GM18858 (cell line): ENCODE results near the gene ST6GALNAC6.
"Not testable (repeated sequence)": the region's sequence is repeated elsewhere in the genome, so short reads cannot be mapped to it uniquely, and the experiment has no call there.

Experiments
- ATAC-seq: cut with Tn5 transposase; IDR thresholded peaks from one replicate; pipeline ENCODE4 v1.9.1; 2021; ENCODE audit not compliant: unreplicated experiment

Gene ST6GALNAC6

DNA sequence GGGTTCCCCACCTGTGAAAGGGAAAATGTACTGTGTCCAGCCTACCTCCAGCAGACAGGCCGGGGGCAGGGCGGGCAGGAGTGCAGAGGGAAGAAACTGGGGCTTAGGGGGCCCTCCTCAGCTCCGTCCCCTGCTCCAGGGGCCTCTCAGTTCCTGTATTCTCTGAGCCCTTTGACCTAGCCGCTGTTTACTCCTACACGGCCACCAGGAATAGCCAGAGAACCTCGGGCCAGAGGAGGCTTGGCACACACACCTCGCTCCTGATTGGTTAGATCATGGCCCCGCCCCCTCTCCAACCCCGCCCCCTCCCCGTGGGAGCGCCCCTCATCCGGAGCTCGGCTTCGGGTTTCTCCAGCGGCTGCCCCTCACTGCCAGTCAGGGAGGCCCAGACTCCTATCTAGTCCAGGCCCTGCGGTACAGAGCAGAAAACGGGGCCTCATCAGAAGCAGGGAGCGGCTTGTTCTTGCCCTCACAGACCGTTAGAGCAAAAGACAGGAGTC, 2.2 kb downstream of the ST6GALNAC6 start:
- no peak for ATAC-seq

DNA sequence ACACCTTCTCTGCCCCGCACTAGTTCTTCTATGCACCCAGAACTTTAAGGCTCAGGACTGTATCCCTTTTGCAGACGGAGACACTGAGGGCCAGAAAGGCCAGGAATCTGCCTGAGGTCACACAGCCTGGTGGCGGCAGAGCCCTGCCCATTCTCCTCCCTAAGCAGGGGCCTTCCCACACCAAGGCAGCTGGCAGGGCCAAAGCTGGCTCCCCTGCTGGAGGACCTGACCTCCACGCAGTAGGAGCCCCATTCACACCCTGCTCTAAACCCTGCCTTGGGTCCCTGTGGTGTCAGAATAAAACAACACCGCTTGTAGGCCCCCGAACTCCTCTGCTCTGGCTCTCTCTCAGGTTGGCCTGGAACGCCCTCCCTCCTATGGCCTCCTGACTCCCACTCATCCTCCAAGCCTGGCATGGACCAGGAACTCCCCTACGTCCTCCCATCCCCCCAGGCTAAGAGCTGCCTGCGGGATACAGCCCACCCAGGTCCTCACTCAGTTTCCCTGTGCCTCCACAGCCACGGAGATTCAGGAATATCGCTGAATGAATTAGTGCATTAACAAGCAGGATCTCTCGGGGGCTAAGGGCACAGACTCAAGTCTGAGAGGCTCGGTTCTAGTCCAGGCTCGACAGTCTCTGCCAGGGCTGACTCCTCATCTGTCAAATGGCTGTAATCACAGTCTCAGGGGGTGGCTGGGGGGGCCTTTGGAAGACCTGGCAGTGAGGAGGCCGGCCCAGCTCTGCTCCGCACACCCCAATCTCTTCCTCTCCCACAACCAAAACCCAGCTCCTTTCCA, 2.8 kb downstream of the ST6GALNAC6 start:
- ATAC-seq = no peak

DNA sequence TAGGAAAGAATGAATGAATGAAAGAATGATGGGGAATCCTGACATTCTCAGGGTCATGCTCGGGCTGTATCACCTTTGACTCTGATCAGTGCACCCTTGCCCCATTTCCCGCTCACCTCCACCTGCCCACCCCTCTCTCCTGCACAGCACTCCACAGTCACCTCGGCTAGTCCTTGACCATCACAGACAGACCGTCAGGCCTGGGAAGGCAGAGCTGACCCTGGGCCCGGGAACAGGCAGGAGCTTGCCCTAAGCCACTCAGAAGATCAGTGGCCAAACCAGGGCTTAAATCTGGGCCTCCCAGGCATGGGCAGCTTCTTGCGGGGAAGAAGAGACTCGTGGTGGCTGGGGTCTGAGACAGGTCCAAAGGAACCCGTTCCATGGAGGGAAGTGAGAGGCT, 3.6 kb downstream of the ST6GALNAC6 start:
- no peak for ATAC-seq

DNA sequence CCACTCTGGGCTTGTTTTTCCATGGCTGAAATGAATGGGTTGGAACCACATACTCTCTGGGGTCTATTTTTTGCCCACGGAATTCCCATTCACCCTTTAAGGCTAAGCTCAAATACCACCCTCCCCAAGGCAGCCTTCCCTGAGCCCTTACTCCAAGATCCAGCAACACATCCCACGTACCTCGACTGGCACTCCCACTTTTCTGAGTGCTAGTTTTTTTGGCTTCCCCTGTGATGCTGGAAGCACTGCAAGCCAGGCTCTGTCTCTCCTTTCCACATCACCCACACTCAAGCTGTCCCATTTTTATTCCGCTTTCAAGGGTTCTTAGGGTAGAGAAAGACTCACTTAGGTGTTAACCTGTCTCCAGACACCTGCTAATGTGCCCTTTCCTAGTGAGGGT, 6.0 kb downstream of the ST6GALNAC6 start:
- no peak for ATAC-seq

DNA sequence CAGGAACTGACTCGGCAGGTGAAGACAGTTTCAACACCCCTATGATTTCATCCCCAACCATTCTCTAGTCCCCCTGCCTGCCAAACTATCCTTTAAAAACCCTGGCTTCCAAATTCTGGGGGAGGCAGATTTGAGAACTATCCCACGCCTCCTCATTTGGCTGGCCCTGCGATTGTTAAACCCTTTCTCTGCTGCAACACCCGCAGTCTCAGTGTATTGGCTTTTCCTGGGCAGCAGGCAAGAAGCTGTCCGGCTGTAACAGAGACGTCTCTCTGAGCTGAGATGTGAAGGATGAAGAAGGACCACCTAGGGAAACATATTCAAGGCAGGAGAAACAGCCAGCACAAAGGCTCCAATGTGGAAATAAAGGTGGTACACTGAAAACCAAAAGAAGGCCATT, 6.6 kb downstream of the ST6GALNAC6 start:
- ATAC-seq = no peak

DNA sequence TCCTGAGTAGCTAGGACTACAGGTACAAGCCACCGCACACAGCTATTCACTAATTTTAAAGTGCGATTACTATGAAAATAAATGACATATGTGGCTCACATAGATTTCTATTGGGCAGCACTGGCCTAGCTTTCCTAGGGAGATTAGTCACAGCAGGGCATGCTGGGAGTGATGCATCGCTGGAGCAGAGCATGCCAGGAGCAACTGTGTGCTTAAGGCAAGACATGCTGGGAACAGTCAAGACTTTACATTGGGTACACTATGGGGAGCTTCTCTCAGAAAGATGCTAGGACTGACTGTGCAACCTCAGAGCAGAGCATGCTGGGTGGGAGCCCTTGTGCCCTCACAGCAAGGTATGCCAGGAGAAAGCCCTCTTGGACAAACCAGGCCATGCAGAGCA, 9.3 kb downstream of the ST6GALNAC6 start:
- no peak for ATAC-seq

DNA sequence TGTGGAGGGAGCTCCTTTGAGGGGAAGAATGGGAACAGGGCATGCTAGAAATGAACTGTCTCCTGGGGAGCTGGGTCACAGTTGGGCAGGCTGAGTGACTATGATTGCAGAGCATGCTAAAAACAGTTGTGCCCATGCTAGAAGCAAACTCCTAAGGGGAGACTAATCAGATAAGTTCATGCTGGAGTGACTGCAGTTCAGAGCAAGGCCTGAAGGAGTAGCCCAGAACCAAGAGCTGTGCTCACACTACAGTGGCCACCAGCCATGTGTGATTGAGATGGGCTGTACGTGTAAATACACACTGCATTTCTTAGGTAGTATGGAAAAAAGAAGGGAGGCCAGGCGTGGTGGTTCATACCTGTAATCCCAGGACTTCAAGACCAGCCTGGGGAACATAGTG, 11.6 kb downstream of the ST6GALNAC6 start:
- no peak for ATAC-seq

DNA sequence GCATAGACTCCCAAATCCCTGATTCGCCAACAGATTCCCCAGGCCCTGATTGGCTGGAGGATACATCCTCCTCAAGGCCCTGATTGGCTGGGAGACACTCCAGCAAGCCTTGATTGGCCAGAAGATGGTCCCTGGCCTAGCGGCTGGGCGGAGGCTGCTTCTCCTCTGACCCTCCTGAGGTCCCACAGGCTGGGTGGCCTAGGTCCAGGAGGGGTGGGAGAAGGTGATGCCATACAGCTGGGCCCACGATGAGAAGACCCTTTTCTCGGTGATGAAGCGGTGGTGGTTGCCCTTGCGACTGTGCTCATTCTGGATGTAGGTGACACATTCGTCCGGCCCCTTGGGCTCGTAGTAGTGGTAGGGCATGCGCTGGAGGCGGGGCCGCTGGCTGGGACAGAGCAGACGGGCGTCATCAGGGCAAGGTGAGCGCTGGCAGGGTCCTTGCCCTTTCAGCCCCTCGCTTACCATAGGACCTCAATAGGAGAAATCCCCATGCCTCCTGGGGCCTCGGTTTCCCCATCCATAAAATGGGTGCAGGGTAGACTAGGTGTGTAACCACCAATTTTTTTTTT, 12.9 kb downstream of the ST6GALNAC6 start:
- no peak for ATAC-seq

DNA sequence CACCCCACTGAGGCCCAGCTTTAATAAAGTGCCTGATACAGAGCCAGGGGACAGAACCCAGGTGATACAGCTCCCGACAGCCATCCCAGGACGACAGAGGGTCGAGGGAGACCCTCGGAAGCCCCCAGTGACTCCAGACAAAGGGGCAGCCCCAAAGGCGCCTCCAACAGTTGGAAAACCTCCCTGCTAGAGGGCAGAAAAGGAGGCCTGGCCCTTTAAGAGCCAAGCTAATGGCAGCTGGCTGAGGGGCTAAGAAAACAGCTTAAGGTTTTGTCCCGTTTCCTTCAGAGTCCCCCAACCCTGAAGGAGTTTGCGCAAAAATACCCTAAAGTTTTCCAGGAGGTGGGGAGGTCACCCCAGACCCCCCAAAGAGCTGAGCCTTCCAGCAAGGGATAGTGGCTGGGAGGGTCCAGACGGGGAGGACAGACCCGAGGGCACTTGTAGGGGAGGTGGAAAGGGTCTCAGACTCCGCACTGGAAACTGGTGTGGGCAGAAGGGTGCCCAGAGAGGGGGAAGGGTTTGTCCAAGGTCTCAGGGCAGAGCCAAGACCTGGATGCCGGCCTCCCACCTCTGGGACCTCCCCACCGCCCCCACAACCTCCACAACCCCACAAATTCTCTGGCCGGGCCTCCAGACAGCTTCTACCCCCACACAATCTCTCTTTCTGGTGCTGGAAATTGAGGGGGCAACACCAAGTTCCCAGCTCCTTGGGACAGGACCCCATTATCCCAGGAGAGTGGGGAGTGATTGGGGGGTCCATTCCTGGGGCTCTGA, 13.7 kb downstream of the ST6GALNAC6 start:
- ATAC-seq = no peak

DNA sequence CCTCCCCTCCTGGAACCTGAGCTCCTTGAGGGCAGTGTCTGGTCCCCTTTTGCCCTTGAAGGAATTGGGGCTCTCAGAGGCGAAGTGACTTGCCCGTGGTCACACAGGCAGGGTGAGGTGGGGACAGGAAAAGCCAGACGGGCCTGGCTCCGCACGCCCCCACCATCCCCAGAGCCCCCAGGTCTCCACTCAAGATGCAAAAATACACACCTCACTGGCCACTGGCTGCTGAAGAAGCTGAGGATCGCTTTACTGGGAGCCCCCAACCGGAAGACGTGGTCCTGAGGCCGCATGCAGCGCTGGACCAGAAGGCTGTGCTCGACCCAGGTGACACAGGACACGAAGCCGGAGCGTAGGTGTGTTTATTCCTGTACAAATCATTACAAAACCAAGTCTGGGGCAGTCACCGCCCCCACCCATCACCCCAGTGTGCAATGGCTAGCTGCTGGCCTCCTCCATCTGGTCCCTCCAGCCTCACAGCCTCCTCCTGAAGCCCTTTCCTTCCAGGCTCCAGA, 14.4 kb downstream of the ST6GALNAC6 start:
- no peak for ATAC-seq

DNA sequence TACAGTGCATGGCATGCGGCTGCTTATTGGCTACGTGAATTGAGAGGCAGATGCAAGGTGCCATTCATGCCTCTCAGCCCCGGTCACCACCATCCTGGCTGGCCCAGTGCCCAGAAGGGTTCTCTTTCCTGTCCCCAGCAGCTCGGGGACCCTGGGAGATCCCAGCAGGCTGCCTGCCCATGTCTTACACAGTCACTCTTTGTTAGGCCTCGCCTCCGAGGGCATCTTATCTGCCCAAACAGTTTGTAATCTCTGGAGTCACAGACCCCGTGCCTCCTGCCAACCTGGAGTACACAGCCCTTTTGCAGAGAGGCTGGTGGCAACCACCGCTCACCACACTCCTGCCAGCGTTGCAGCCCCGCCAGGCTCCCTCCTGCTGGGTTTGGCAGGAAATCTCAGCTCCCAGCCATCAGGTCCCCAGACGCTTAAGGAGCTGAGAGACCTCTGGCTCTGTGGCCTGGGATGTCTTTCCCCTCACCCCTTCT, 14.9 kb downstream of the ST6GALNAC6 start:
- no peak for ATAC-seq

DNA sequence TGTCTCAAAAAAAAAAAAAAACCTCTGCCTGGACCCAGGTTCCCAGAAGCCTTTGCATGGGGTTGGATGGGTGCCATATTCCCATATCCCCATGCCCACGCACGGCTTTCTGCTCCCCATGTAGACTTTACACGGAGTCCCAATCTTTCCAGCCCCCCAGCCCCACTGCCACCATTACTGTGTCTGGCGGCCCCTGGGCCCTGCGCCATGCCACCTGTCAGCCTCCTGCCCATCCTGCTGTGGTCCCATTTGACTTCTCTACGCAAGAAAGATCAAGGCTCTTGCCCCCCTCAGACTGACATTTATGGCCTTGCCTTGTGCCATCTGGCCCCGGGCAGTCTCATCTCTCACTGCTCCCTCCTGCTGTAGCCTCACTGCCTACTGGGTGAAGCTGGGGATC, 15.4 kb downstream of the ST6GALNAC6 start:
- no peak for ATAC-seq

DNA sequence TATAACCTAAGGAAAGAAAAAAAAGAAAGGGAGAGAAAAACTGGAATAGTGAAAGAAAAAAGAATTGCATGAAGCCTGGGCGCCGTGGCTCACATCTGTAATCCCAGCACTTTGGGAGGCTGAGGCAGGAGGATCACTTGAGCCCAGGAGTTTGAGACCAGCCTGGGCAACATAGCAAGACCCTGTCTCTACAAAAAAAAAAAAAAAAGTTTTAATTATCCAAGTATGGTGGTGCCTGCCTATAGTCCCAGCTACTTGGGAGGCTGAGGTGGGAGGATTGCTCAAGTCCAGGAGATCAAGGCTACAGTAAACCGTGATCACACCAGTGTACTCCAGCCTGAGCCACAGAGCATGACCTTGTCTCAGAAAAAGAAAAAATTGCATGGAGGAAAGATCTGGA, 17.7 kb downstream of the ST6GALNAC6 start:
- ATAC-seq = not testable (repeated sequence)

DNA sequence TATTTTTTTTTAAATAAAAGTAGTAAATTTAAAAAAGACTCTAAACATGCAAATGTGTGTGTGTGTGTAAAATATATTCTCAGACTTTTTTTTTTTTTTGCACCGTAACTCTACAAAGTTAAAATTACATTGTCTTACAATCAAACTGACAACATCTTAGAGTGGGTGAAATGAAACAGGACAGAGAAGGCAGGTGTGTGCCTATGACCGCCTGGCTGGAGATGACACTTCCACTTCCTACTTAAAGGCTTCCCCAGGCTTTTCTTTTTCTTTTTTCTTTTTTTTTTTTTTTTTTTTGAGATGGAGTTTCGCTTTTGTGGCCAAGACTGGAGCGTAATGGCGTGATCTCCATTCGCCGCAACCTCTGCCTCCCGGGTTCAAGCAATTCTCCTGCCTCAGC, 19.3 kb downstream of the ST6GALNAC6 start:
- no peak for ATAC-seq

DNA sequence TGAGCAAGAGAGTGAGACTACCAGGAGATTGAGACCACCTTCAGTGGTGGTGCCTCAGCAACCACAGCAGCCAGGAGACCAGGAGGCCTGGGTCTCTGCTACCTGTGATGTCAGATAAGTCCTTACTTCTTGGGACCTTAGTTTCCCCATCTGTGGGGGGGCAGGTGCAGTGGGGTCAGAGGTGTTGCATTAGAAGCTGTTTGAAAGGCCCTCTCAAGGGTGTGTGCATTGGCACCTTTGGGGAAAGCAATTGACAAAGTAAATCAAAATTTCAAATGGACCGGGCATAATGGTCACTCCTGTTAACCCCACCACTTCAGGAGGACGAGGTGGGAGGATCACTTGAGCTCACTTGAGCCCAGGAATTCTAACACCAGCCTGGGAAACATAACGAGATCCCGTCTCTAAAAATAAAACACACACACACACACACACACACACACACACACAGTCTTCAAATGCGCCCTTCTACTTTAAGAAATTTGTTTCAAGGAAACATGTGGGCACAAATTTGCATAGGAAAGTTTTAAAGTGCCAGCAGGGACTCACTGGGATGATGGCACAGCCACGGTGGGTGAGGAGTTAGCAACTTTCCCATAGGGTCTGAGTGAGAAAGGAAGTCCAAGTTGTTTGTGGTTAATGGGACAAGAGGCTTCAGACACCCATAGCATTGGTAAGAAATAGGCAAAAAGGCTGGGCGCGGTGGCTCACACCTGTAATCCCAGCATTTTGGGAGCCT, 20.6 kb downstream of the ST6GALNAC6 start:
- no peak for ATAC-seq

DNA sequence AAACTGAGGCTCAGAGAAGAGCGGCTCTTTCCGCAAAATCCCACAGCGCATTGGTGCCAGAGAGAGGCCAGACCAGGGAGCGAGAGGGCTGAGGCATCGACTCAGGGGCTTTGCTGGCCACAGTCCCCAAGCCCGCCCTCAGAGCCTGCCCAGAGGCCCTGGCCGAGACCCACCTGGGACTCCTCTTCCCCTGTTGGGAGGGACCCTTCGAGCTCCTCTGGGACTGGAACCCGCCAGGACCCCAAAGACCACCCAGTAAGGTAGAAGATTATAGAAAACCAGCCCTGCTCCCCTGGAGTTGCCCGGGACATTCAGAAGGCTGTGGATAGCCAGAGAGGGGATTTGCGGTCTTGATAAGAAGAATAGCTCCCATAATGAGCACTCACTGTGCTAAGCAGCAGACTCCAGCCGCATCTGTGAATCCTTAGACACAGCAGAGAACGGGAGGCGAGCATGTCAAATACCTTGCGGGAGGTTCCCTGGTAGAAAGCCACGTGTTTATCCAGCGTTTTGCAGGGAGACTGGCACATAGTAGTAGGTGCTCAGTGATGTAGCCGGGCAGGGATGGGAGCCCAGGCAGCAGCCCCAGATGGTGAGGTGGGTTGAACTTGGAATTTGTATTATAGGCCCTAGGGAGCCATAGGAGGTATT, 21.3 kb downstream of the ST6GALNAC6 start:
- ATAC-seq = no peak

DNA sequence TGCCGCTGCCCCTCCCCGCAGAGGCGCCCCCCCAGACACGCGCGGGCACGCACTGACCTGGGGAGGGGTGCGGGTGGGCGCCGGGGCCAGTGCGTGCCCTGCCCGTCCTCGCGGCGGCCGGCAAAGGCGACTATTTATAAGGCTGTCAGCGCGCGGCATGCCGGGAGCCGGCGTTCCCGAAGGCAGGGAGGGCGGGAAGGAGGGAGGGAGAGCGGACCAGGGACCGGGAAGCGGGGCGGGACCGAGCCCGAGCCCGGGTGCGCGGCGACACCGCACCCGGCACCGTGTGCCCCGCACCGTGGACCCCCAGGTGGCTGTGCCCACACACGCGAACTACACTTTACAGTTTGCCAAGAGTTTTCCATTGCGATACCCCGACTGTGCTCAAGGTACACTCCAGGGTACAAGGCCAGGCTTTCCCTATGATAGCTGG, 21.8 kb downstream of the ST6GALNAC6 start, which contains the start of gene AK1:
Gene AK1 (minus strand): TSS at position 110 of the 433 bp plus-strand sequence. CDS start 3,058 bp downstream, outside the sequence.
- ATAC-seq = no peak

DNA sequence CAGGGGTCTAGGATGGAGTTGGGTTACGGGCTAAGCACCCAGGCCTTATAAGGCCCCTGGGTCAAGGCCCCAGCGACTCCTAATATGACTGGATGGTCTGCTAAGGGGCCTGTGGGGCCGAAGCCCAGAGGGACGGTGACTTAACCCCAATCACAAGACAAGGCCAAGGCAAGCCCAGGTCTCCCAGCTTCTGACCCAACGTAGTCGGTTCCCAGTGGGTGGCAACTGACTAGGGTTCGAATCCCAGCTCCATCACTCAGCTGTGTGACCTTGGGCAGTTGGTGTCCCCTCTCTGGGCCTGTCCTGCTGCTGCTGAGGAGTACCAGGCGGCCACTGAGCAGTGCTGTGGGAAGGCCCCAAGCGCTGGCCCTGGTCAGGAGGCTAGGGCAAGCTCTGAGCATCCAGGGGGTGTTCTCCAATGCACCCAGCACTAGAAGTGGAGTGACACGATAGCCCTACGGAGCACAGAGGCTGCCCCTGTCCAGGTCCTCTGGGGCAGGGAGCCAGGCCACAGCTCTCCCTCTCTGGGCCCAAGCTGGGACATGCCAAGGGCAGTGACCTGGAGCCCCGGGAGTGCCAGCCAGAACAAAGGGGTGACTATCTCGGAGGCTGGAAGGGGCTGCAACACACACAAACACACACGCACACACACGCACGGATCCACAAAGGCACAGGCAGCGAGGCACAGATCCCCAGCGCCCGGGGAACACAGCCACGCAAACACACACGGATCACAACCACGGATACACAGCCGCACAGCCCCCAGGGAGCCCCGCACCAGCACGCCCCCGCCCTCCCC, 22.4 kb downstream of the ST6GALNAC6 start:
- no peak for ATAC-seq

DNA sequence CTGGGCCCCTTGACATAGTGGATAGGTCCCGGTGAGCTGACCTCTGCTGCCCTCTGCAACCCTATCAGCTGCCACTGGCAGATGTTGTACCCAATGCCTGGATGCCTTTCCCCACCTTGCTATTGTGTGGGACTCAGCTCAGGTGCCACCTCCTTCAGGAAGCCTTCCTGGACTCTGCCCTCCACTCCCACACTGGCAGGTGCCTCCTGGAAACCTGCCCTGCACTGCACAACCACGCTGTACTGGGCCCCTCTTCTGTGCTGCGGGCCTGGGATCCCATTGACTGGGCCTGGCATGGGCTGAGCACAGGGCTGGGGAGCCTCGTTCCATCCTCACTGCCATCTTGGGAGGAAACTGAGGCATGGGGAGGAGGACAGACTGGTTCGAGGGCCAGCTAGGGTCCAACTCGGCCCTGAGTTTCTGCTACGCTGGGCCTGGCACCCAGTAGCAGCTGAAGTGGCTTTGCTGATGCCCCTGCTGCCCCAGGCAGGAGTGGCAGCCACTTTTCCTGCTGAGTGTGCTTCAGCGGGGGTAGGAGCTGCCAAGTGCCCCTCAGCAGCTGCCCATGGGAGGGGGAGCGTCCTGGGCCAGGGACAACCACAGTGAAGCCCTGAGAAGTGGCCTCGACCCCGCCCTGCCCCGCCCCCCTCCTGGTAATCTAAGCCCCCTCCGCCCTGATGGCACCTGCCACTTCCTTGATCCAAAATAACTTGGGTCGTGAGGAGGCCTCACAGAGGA, 23.2 kb downstream of the ST6GALNAC6 start:
- ATAC-seq = no peak
